Vagina (tissue), 2 donors: ENCODE data around the gene DNPEP. TPM values are rescaled to one million over a fixed set of nuclear protein-coding genes. Genes with fewer than 3 reads are reported as not detected.

Experiments
- DNase-seq, 2 donors: peaks; one replicate each; pipeline ENCODE4 v3.0.0-alpha.2; 2017; ENCODE audit errors: extremely low spot score in 2 of 2
- H3K27ac ChIP-seq: fragments of 200-600 bp; sonication (generic); one replicate; pipeline ENCODE4 v1.5.1; 2019
- H3K27me3 ChIP-seq: fragments of 200-600 bp; sonication (generic); one replicate; pipeline ENCODE4 v1.5.1; 2019
- H3K36me3 ChIP-seq, 2 donors: fragments of 200-600 bp; sonication (generic); one replicate each; pipeline ENCODE4 v1.5.1; 2017 to 2019
- H3K4me1 ChIP-seq: fragments of 200-600 bp; sonication (generic); one replicate; pipeline ENCODE4 v1.5.1; 2019
- H3K4me3 ChIP-seq, 2 donors: fragments of 200-600 bp; sonication (generic); 1 replicate in 1 of 2; 2 replicates in 1 of 2; pipeline ENCODE4 v1.5.1; 2016 to 2019
- H3K9me3 ChIP-seq: fragments of 200-600 bp; sonication (generic); one replicate; pipeline ENCODE4 v1.5.1; 2019
- POLR2A ChIP-seq, 2 donors: fragments of 450-650 bp; IDR thresholded peaks; one replicate each; pipeline ENCODE4 v1.6.1; 2017; ENCODE audit warnings: antibody characterized with exemption in 2 of 2, mild to moderate bottlenecking in 2 of 2, moderate library complexity in 2 of 2
- POLR2AphosphoS5 ChIP-seq, 2 donors: sonication (generic); formaldehyde crosslinking; IDR thresholded peaks; one replicate each; pipeline ENCODE4 v1.9.0; 2017; ENCODE audit warnings: antibody characterized with exemption in 2 of 2, mild to moderate bottlenecking in 2 of 2, low read depth in 1 of 2; ENCODE audit not compliant: insufficient read depth in 1 of 2
- intact Hi-C: fragments of 100-400 bp; cut with DNase I; formaldehyde crosslinking; loops from one replicate; pipeline ENCODE4 v1.15.1; 2023
- total RNA-seq: library from RNA; depleted of rRNA; stranded (reverse); fragments of >200 nt; gene quantifications from one replicate; pipeline ENCODE4 v1.2.3, GENCODE V29; 2016
- TF ChIP-seq, protein P1 (sequence below), 3 experiments: fragments of 450-650 bp in 2 of 3; fragments of 200-600 bp in 1 of 3; sonication (generic) in 1 of 3; IDR thresholded peaks; one replicate each; pipeline ENCODE4 v1.5.1; 2017 to 2019; ENCODE audit warnings: antibody characterized with exemption in 3 of 3, mild to moderate bottlenecking in 2 of 3, moderate library complexity in 2 of 3

Gene DNPEP
- total RNA-seq, 1 donor from 2014 or later, result 62.9 TPM

DNA sequence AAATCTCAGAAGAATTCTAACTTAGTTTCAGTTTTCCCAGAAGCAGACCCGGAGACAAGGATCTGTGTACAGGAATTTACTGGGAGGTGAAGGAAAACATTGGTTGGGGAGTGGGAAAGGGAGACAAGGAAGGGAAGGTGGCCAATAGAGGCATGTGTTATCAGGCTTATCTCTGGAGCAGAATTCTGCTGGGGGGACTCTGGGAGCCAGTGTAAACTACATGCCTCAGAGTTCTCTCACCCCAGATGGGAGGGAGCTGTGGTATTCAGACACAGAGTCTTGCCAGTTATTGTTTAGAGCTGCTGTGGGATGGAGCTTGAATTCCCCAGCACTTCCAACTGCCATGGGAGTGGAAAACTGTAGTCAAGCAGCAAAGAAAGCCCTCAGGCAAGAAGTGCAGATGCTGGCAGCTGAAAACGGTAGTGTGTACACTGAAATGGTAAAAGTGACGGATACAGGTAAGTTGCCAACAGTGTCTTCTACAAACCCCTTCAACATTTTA is 19.0 kb downstream of the DNPEP start:
- Histone ChIP-seq H3K36me3 (peaks cover 0 to 6% of the 10 kb centered on the region in 2 donors), H3K27me3 (no peaks in the 10 kb centered on the region), H3K4me1 (peaks cover 9% of the 10 kb centered on the region), H3K4me3 (peak overlapping the region in 1 of 2 donors; percentile 14), H3K9me3 (no peaks in the 10 kb centered on the region), H3K27ac (peak overlapping the region; percentile 59)
- TF ChIP-seq, protein P1, sequence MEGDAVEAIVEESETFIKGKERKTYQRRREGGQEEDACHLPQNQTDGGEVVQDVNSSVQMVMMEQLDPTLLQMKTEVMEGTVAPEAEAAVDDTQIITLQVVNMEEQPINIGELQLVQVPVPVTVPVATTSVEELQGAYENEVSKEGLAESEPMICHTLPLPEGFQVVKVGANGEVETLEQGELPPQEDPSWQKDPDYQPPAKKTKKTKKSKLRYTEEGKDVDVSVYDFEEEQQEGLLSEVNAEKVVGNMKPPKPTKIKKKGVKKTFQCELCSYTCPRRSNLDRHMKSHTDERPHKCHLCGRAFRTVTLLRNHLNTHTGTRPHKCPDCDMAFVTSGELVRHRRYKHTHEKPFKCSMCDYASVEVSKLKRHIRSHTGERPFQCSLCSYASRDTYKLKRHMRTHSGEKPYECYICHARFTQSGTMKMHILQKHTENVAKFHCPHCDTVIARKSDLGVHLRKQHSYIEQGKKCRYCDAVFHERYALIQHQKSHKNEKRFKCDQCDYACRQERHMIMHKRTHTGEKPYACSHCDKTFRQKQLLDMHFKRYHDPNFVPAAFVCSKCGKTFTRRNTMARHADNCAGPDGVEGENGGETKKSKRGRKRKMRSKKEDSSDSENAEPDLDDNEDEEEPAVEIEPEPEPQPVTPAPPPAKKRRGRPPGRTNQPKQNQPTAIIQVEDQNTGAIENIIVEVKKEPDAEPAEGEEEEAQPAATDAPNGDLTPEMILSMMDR (IDR thresholded peaks at IDR 0.05), result no peak
- TF ChIP-seq POLR2A (IDR thresholded peaks at IDR 0.05), result no peak
- no peak for TF ChIP-seq POLR2AphosphoS5 (IDR thresholded peaks at IDR 0.05; ENCODE audit: insufficient read depth in 1 of 2, low read depth in 1 of 2)
- no peak for DNase-seq
- intact Hi-C loops, result no loop called here

GRCh38 chr2:219362524-219363164 is 25.1 kb downstream of the DNPEP start:
- no peak for DNase-seq
- H3K36me3 ChIP-seq, result no peaks in the 10 kb centered on the region
- no peak overlapping the region for H3K4me3 ChIP-seq
- TF ChIP-seq POLR2A (IDR thresholded peaks at IDR 0.05) (no peak), POLR2AphosphoS5 (IDR thresholded peaks at IDR 0.05; ENCODE audit: insufficient read depth in 1 of 2, low read depth in 1 of 2) (no peak)
- TF ChIP-seq, protein P1 (IDR thresholded peaks at IDR 0.05), result no peak
- no peak overlapping the region for H3K27ac ChIP-seq
- no peaks in the 10 kb centered on the region for H3K9me3 ChIP-seq
- H3K27me3 ChIP-seq, result no peaks in the 10 kb centered on the region
- H3K4me1 ChIP-seq, result peaks cover 17% of the 10 kb centered on the region
- intact Hi-C loops, result no loop called here

GRCh38 chr2:219362072-219362471 is 25.6 kb downstream of the DNPEP start:
- no peak for DNase-seq
- no peaks in the 10 kb centered on the region for H3K36me3 ChIP-seq
- no peaks in the 10 kb centered on the region for H3K9me3 ChIP-seq
- no peak overlapping the region for H3K4me3 ChIP-seq
- H3K27ac ChIP-seq, result no peak overlapping the region
- TF ChIP-seq POLR2AphosphoS5 (IDR thresholded peaks at IDR 0.05; ENCODE audit: insufficient read depth in 1 of 2, low read depth in 1 of 2), result no peak
- TF ChIP-seq, protein P1 (IDR thresholded peaks at IDR 0.05), result no peak
- no peak for TF ChIP-seq POLR2A (IDR thresholded peaks at IDR 0.05)
- intact Hi-C loops, result no loop called here
- peaks cover 17% of the 10 kb centered on the region for H3K4me1 ChIP-seq
- no peaks in the 10 kb centered on the region for H3K27me3 ChIP-seq

DNA sequence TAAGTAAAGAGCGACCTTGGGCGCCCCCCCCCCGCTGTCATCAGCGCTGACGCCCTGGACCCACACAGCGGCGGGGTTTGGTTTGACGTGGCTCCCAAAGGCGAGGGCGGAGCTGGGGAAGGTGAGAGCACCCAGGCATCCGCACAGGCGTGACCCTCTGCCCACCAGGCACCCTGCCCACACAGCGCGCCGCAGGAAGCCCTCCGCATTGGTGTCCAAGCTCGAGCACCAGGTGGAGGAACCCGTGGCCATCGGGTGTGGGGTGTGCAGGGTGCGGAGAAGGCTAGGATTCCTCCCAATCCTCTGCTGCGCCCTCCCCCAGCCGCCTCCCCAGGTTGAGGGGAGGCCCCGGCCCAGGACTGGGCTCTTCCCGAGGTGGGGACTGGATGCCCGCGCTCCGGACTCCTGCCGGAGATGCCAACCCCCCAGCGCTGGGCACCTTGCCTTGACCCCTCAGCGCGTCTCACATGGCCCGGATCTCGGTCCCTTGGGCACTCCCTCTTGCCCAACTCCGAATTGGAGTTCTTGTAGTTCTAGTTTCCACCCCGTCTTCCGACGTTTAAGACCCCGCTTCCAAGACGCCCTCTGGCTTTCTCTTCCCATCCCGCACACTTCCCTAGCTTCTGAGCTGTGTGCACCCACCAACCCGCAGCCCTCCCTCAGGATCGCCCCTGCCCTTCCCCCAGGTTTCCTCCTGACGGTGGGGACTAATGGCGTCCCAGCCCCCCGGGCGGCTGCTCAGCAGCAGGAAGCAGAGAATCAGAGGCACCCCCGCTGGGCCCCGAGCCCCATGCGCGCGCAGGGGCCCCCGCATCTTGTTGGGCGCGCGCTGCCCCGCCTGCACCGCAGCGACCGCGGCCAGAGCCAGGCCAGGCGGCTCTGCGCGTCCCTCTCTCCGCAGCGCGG is 29.3 kb downstream of the DNPEP start:
- TF ChIP-seq POLR2AphosphoS5 (IDR thresholded peaks at IDR 0.05; ENCODE audit: insufficient read depth in 1 of 2, low read depth in 1 of 2), result no peak
- TF ChIP-seq, protein P1 (IDR thresholded peaks at IDR 0.05), result no peak
- Histone ChIP-seq H3K36me3 (no peaks in the 10 kb centered on the region), H3K9me3 (no peaks in the 10 kb centered on the region), H3K27me3 (no peaks in the 10 kb centered on the region), H3K4me1 (peaks cover 17% of the 10 kb centered on the region), H3K27ac (no peak overlapping the region), H3K4me3 (peak overlapping the region in 1 of 2 donors; percentile 3)
- intact Hi-C loops, result no loop called here
- no peak for DNase-seq
